HepG2 (cell line): ENCODE results near the gene ZNF554. TPM values are rescaled to one million over a fixed set of nuclear protein-coding genes. Genes with fewer than 3 reads are reported as not detected.

Experiments
- ATAC-seq: fragments of 200-7000 bp; cut with Tn5 transposase; 3 replicates; pipeline ENCODE4 v1.9.1; 2020; ENCODE audit warnings: mild to moderate bottlenecking, moderate library complexity
- BruUV-seq: library from RNA; stranded (reverse); fragments of 400-500 nt; replicated peaks from 2 replicates; lab custom pipeline; 2021; lab: Mats Ljungman, UMichigan
- CTCF ChIA-PET: fragments of 300-600 bp; formaldehyde crosslinking; extraction: SDS; loops from one replicate; lab custom pipeline; 2021; ENCODE audit warnings: low total read pairs, inconsistent platforms, low intra/inter-chr PET ratio; lab: Yijun Ruan, JAX
- POLR2A ChIA-PET: fragments of 350-600 bp; sonication (Branson Sonifier 250); formaldehyde crosslinking; loops from one replicate; lab custom pipeline; 2020; ENCODE audit warnings: antibody characterized with exemption, inconsistent platforms; lab: Yijun Ruan, JAX
- DNase-seq: peaks from one replicate; pipeline ENCODE4 v3.0.0-alpha.2; 2015; ENCODE audit warnings: low spot score
- FAIRE-seq: peaks from 3 replicates; lab custom pipeline; 2011; peaks lifted over from hg19 to GRCh38; lab: Jason Lieb, UNC
- H2AFZ ChIP-seq: one replicate; pipeline ENCODE4 v1.6.1; 2011; ENCODE audit warnings: low read length, inconsistent platforms
- H3K27ac ChIP-seq: fragments of 300-600 bp; 3 replicates; pipeline ENCODE4 v1.8.0; 2011; ENCODE audit warnings: mixed run types, mild to moderate bottlenecking, mixed read lengths, low read length, inconsistent platforms; ENCODE audit not compliant: insufficient read depth; ENCODE audit errors: extremely low read length
- H3K27me3 ChIP-seq, 2 experiments: fragments of 200-600 bp in 1 of 2; 2 replicates in 1 of 2; 3 replicates in 1 of 2; pipeline versions ENCODE4 v1.6.0 to v1.8.0; 2011; ENCODE audit warnings: low read length in 2 of 2, mild to moderate bottlenecking in 2 of 2, moderate library complexity in 2 of 2, inconsistent platforms in 1 of 2; ENCODE audit not compliant: insufficient read depth in 2 of 2, control insufficient read depth in 1 of 2
- H3K36me3 ChIP-seq, 2 experiments: fragments of 200-600 bp in 1 of 2; replicated peaks in 1 of 2; 2 replicates in 1 of 2; 3 replicates in 1 of 2; pipeline versions ENCODE4 v1.5.1 to v1.8.0; 2011; ENCODE audit warnings: low read length in 2 of 2, inconsistent platforms in 1 of 2; ENCODE audit not compliant: insufficient read depth in 2 of 2, control insufficient read depth in 1 of 2
- H3K4me1 ChIP-seq: 2 replicates; pipeline ENCODE4 v1.5.1; 2012; ENCODE audit warnings: low read length, inconsistent platforms; ENCODE audit not compliant: insufficient read depth
- H3K4me2 ChIP-seq: 2 replicates; pipeline ENCODE4 v1.6.0; 2011; ENCODE audit warnings: low read depth, low read length, inconsistent platforms
- H3K4me3 ChIP-seq, 3 experiments: fragments of 200-600 bp in 1 of 3; sonication (generic), shearing (Covaris generic) in 1 of 3; replicated peaks in 1 of 3; 2 replicates each; pipeline ENCODE4 v1.5.1; 2011 to 2016; ENCODE audit warnings: low read length in 3 of 3, inconsistent platforms in 2 of 3, low read depth in 2 of 3, mild to moderate bottlenecking in 2 of 3, control low read depth in 1 of 3, mixed read lengths in 1 of 3; ENCODE audit not compliant: insufficient read depth in 1 of 3
- H3K79me2 ChIP-seq: one replicate; pipeline ENCODE4 v1.6.1; 2011; ENCODE audit warnings: low read length, inconsistent platforms; ENCODE audit not compliant: insufficient read depth
- H3K9ac ChIP-seq: 2 replicates; pipeline ENCODE4 v1.6.0; 2011; ENCODE audit warnings: mild to moderate bottlenecking, low read depth, low read length, inconsistent platforms; ENCODE audit not compliant: insufficient read depth
- H3K9me3 ChIP-seq: 2 replicates; pipeline ENCODE4 v1.5.1; 2012; ENCODE audit warnings: mild to moderate bottlenecking, low read length
- H4K20me1 ChIP-seq: 2 replicates; pipeline ENCODE4 v1.6.0; 2011; ENCODE audit warnings: inconsistent platforms, mild to moderate bottlenecking, low read length, moderate library complexity; ENCODE audit not compliant: insufficient read depth
- AGO1 ChIP-seq: fragments of 200-400 bp; formaldehyde crosslinking; IDR thresholded peaks from 2 replicates; pipeline ENCODE4 v1.6.1; 2017; ENCODE audit warnings: mild to moderate bottlenecking, low read depth, low read length, moderate library complexity; ENCODE audit not compliant: poor library complexity, severe bottlenecking
- BCL6 ChIP-seq: IDR thresholded peaks from 2 replicates; pipeline ENCODE4 v1.6.1; 2016; ENCODE audit warnings: missing genetic modification reagents, missing compliant biosample characterization
- CBX1 ChIP-seq: IDR thresholded peaks from one replicate; pipeline ENCODE4 v1.6.1; 2016; ENCODE audit warnings: antibody characterized with exemption, low read depth
- CREB1 ChIP-seq, 2 experiments: fragments of 450-650 bp in 1 of 2; IDR thresholded peaks; 2 replicates each; pipeline ENCODE4 v1.6.1; 2016 to 2017; ENCODE audit warnings: control low read depth in 1 of 2, mild to moderate bottlenecking in 1 of 2, missing compliant biosample characterization in 1 of 2, missing genetic modification characterization in 1 of 2
- LBX2 ChIP-seq: sonication (generic); formaldehyde crosslinking; IDR thresholded peaks from 2 replicates; pipeline ENCODE4 v1.5.0; 2020; ENCODE audit warnings: missing genetic modification reagents, mild to moderate bottlenecking, borderline replicate concordance
- NAIF1 ChIP-seq: sonication (generic); formaldehyde crosslinking; IDR thresholded peaks from 2 replicates; pipeline ENCODE4 v1.5.0; 2020; ENCODE audit warnings: mild to moderate bottlenecking, missing genetic modification reagents, borderline replicate concordance
- NCOA5 ChIP-seq: sonication (generic); formaldehyde crosslinking; IDR thresholded peaks from 2 replicates; pipeline ENCODE4 v1.4.0; 2020; ENCODE audit warnings: missing genetic modification reagents
- PLSCR1 ChIP-seq: sonication (generic); formaldehyde crosslinking; IDR thresholded peaks from 2 replicates; pipeline ENCODE4 v1.5.0; 2020; ENCODE audit warnings: missing genetic modification reagents, mild to moderate bottlenecking, borderline replicate concordance
- PTBP1 ChIP-seq: fragments of 200-400 bp; formaldehyde crosslinking; IDR thresholded peaks from 2 replicates; pipeline ENCODE4 v1.6.1; 2018; ENCODE audit warnings: low read length, low read depth; ENCODE audit not compliant: poor library complexity, severe bottlenecking
- RBM22 ChIP-seq: fragments of 200-400 bp; formaldehyde crosslinking; optimal IDR thresholded peaks from 2 replicates; pipeline ENCODE3; 2017; ENCODE audit warnings: mild to moderate bottlenecking, low read length, moderate library complexity
- REST ChIP-seq, 2 experiments: IDR thresholded peaks; 2 replicates each; pipeline ENCODE4 v1.6.1; 2011 to 2012; ENCODE audit warnings: low read length in 2 of 2, borderline replicate concordance in 1 of 2, low read depth in 1 of 2, mild to moderate bottlenecking in 1 of 2, moderate library complexity in 1 of 2
- ZNF235 ChIP-seq: sonication (generic); formaldehyde crosslinking; IDR thresholded peaks from 2 replicates; pipeline ENCODE4 v1.8.1; 2023; ENCODE audit warnings: mild to moderate bottlenecking, missing genetic modification reagents, borderline replicate concordance
- WGBS: methylation state at CpG from one replicate; pipeline ENCODE4 v1.1.6; 2017; ENCODE audit warnings: low lambda C conversion rate; 5-methylcytosine and 5-hydroxymethylcytosine counted together
- in situ Hi-C: cut with HindIII; loops from 2 replicates; pipeline ENCODE4 v1.10.0; 2017; ENCODE audit warnings: low pct_unique_long_range_greater_than_20kb; ENCODE audit not compliant: extremely low pct_ligation_motif_present
- intact Hi-C: fragments of 100-400 bp; cut with micrococcal nuclease; formaldehyde crosslinking; loops from one replicate; pipeline ENCODE4 v1.10.0; 2022; ENCODE audit not compliant: unreplicated experiment
- polyA plus RNA-seq, 8 experiments: library from polyadenylated mRNA; depleted of rRNA in 3 of 8; stranded (reverse) in 7 of 8; unstranded in 1 of 8; fragments of >200 nt; fragmentation: Illumina TruSeq in 4 of 8; extraction: Trizol in 4 of 8; gene quantifications; 2 replicates each; pipeline versions ENCODE4 v1.2.1 to v1.2.3, GENCODE V29; 2011 to 2016; ENCODE audit warnings: low read depth in 4 of 8, missing spikeins in 1 of 8, mixed read lengths in 1 of 8; ENCODE audit not compliant: insufficient read depth in 1 of 8
- total RNA-seq, 5 experiments: library from RNA; depleted of rRNA; stranded (reverse); fragments of >200 nt; fragmentation: Illumina TruSeq; extraction: Trizol; gene quantifications; 2 replicates each; pipeline ENCODE4 v1.2.3, GENCODE V29; 2016; ENCODE audit warnings: low read depth in 1 of 5

Gene ZNF554
- total and polyA plus RNA-seq, 2 of the 13 experiments (the other 11 are each of a cell fraction or from before 2014, with no cell fraction given) = 2.2 to 2.7 TPM

- BruUV-seq = no TSS peak
- no peaks in the 10 kb centered on the region for H3K9me3 ChIP-seq
- no peak overlapping the region for H3K4me3 ChIP-seq
- peaks cover 9 to 23% of the 10 kb centered on the region in 2 experiments; a peak in 4 of 5 replicates for H3K36me3 ChIP-seq
- DNase-seq (no peak), FAIRE-seq (no peak), ATAC-seq (no peak)
- intact Hi-C loops = no loop called here
- no peak overlapping the region for H3K27ac ChIP-seq
- no peaks in the 10 kb centered on the region for H4K20me1 ChIP-seq
- H2AFZ ChIP-seq = no peak overlapping the region
- no peaks in the 10 kb centered on the region for H3K27me3 ChIP-seq
- ChIA-PET POLR2A (interaction anchor here (2.7 kb wide), 1 partner anchor 15 kb away, joined by 7 read pairs; the partner anchor contains the start of gene ZNF555), CTCF (no interaction called here)
- in situ Hi-C loops = no loop called here
- H3K9ac ChIP-seq = no peak overlapping the region
- WGBS = 94% methylated on average over 5 of the region's 5 CpGs
- peaks cover 18% of the 10 kb centered on the region for H3K4me1 ChIP-seq
- no peaks in the 10 kb centered on the region for H3K79me2 ChIP-seq
- TF ChIP-seq REST (IDR thresholded peaks at IDR 0.05; ENCODE audit: borderline replicate concordance in 1 of 2, low read depth in 1 of 2, low read length in 2 of 2) (no peak), CBX1 (no peak), ZNF235 (CRISPR knock-in tag) (no peak)
- H3K4me2 ChIP-seq = no peak overlapping the region
Measured at GRCh38 chr19:2856457-2857050, 36.9 kb downstream of the ZNF554 start.

- no peak for FAIRE-seq
- no peak overlapping the region for H3K4me3 ChIP-seq
- H3K27ac ChIP-seq = no peak overlapping the region
- no peak for DNase-seq
- no peaks in the 10 kb centered on the region for H3K27me3 ChIP-seq
- no peaks in the 10 kb centered on the region for H3K79me2 ChIP-seq
- H3K4me1 ChIP-seq = peaks cover 18% of the 10 kb centered on the region
- no TSS peak for BruUV-seq
- no peak for ATAC-seq
- H2AFZ ChIP-seq = no peak overlapping the region
- 96% methylated on average over 26 of the region's 27 CpGs for WGBS
- H4K20me1 ChIP-seq = no peaks in the 10 kb centered on the region
- peaks cover 0 to 1% of the 10 kb centered on the region in 2 experiments; a peak in 1 of 5 replicates for H3K36me3 ChIP-seq
- intact Hi-C loops (no loop called here), in situ Hi-C loops (no loop called here)
- no peak overlapping the region for H3K4me2 ChIP-seq
- no peak overlapping the region for H3K9ac ChIP-seq
- ChIA-PET CTCF (no interaction called here), POLR2A (interaction anchor here (1.4 kb wide), 1 partner anchor 8 kb away, joined by 5 read pairs; the partner anchor contains the start of gene ZNF556)
- H3K9me3 ChIP-seq = no peaks in the 10 kb centered on the region
- TF ChIP-seq NAIF1 (CRISPR knock-in tag) (no peak), RBM22 (no peak), LBX2 (CRISPR knock-in tag) (no peak), PLSCR1 (CRISPR knock-in tag) (no peak), AGO1 (peak; percentile 50), NCOA5 (CRISPR knock-in tag) (no peak), PTBP1 (no peak), BCL6 (CRISPR knock-in tag) (no peak), CREB1 (IDR thresholded peaks at IDR 0.05) (peak; percentile 26; the same call in 1 of the 2 replicates), CREB1 (CRISPR knock-in tag; IDR thresholded peaks at IDR 0.05) (no peak)
Measured at GRCh38 chr19:2858864-2859263, 39.2 kb downstream of the ZNF554 start.
